Measurements from ENCODE around the gene HECTD4.

GRCh38 chr12:112424126-112424525 lies 41.9 kb upstream of the HECTD4 start:
- no peak for TF ChIP-seq CTCF (IDR thresholded peaks at IDR 0.05)
- TF ChIP-seq POLR2A (IDR thresholded peaks at IDR 0.05), result no peak
